ENCODE measurements around the gene MRPL9.
A peak's percentile ranks its signal among the peaks of the same experiment; 100 is the strongest.

Gene MRPL9

DNA sequence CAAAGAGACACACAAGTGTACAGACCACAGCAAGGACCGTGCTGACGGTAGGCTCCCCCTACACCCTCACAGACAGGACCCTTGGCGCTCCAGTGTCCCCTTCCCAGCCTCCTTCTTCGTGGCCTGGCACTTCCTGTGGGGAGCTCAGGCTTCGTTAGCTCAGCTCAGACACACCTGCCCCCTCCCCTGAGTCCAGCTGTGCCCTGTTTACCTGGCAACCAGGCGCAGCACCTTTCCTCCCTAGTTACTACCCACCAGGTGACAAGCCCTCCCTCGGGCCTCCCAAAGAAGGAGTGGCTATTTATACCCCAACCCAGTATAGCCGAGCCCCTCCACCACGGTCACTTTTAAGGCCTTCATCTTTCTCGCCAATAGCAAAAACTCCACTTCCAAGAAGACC lies 51.3 kb downstream of the MRPL9 start:
- TF ChIP-seq RAD21 (IDR thresholded peaks at IDR 0.05; ENCODE audit: low read depth) (no peak), EGR1 (IDR thresholded peaks at IDR 0.05) (no peak), FOXM1 (IDR thresholded peaks at IDR 0.05; ENCODE audit: borderline replicate concordance, low read depth) (no peak), EP300 (IDR thresholded peaks at IDR 0.05; ENCODE audit: borderline replicate concordance) (no peak), CEBPB (IDR thresholded peaks at IDR 0.05) (no peak), TCF12 (IDR thresholded peaks at IDR 0.05; ENCODE audit: low read depth) (no peak)
- TF ChIP-seq, protein P1, sequence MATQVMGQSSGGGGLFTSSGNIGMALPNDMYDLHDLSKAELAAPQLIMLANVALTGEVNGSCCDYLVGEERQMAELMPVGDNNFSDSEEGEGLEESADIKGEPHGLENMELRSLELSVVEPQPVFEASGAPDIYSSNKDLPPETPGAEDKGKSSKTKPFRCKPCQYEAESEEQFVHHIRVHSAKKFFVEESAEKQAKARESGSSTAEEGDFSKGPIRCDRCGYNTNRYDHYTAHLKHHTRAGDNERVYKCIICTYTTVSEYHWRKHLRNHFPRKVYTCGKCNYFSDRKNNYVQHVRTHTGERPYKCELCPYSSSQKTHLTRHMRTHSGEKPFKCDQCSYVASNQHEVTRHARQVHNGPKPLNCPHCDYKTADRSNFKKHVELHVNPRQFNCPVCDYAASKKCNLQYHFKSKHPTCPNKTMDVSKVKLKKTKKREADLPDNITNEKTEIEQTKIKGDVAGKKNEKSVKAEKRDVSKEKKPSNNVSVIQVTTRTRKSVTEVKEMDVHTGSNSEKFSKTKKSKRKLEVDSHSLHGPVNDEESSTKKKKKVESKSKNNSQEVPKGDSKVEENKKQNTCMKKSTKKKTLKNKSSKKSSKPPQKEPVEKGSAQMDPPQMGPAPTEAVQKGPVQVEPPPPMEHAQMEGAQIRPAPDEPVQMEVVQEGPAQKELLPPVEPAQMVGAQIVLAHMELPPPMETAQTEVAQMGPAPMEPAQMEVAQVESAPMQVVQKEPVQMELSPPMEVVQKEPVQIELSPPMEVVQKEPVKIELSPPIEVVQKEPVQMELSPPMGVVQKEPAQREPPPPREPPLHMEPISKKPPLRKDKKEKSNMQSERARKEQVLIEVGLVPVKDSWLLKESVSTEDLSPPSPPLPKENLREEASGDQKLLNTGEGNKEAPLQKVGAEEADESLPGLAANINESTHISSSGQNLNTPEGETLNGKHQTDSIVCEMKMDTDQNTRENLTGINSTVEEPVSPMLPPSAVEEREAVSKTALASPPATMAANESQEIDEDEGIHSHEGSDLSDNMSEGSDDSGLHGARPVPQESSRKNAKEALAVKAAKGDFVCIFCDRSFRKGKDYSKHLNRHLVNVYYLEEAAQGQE (IDR thresholded peaks at IDR 0.05; ENCODE audit: low read depth), result no peak
- TF ChIP-seq, protein P2, sequence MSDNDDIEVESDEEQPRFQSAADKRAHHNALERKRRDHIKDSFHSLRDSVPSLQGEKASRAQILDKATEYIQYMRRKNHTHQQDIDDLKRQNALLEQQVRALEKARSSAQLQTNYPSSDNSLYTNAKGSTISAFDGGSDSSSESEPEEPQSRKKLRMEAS (IDR thresholded peaks at IDR 0.05), result no peak

DNA sequence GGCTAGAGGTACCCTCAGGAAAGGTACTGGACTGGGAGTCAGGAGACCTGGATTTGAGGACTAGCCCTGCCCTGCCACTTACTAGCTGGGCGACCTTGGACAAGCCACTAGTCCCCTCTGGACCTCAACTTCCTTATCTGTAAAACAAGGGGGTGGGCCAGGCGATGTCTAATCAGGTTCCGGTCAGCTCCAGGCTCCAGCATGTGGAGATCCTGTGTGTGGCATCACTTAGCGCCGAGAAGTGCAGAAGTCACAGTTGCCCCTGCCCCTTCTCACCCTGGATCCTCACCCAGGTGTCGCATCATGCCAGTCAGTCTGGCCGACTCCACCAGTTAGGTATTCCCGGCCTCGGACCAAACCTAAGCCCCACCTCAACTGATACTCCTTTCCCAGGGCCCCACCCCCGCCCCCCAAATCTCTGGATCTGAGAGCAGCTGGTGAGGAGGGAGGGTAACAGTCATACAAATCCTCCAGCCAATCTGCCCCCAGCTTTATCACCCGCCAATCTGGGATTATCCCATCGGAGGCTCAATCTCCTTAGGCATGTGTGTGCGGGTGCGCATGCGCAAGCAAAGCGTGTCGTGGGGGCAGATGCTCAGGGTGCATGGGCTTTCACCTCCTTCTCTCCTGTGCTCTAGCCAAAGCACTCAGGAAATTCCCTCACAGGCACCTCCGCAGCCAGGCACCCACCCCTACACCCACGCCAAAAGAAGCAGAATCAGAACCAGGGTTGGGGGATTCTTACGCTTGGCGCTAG lies 52.1 kb downstream of the MRPL9 start:
- no peak for TF ChIP-seq EGR1 (IDR thresholded peaks at IDR 0.05)
- no peak for TF ChIP-seq RAD21 (IDR thresholded peaks at IDR 0.05; ENCODE audit: low read depth)
- TF ChIP-seq, protein P1 (IDR thresholded peaks at IDR 0.05; ENCODE audit: low read depth), result no peak
- TF ChIP-seq TCF12 (IDR thresholded peaks at IDR 0.05; ENCODE audit: low read depth), result no peak
- TF ChIP-seq, protein P2 (IDR thresholded peaks at IDR 0.05), result no peak
- no peak for TF ChIP-seq CEBPB (IDR thresholded peaks at IDR 0.05)
- TF ChIP-seq NFIC (IDR thresholded peaks at IDR 0.05), result no peak
- no peak for TF ChIP-seq TEAD4 (IDR thresholded peaks at IDR 0.05)
- no peak for TF ChIP-seq TAF1 (IDR thresholded peaks at IDR 0.05; ENCODE audit: low read depth)
- TF ChIP-seq EP300 (IDR thresholded peaks at IDR 0.05; ENCODE audit: borderline replicate concordance), result no peak
- TF ChIP-seq YY1 (IDR thresholded peaks at IDR 0.05; ENCODE audit: low read depth), result no peak

DNA sequence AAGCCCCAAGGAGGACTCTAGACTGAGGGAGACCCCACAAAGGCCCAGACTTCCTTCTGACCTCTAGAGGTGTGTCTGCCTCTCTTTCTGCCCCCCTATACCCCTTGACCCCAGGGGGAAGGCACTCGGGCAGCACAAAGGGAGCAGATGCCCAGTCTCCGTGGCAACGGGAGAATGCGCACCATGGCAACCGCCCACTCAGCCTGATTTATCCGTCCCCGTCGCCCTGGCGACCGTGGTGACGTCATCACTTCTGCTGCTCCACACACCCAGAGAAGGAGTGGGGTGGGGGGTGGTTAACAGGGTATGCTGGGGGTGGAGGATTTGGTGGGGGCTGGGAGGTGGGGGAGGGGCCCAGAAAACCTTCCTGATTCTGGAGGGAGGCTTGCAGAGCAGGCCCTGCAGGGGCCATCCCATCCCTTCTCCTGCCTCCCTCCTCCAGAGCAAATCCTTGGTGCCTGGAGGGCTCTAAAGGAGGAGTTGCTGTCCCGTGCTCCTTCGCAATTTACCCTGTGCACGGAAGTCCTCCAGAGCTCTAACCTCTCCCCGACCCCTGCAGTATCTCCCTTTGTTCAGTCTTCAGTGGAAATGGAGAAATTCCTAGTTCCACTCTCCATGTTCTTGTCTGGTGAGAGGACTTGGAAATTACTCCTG lies 53.0 kb downstream of the MRPL9 start:
- TF ChIP-seq CREB1 (IDR thresholded peaks at IDR 0.05; ENCODE audit: low read depth) (0 out of 2 replicates have a peak, but pooled peaks have one; percentile 20), NFIC (IDR thresholded peaks at IDR 0.05) (no peak), EGR1 (IDR thresholded peaks at IDR 0.05) (peak; percentile 90), FOXM1 (IDR thresholded peaks at IDR 0.05; ENCODE audit: borderline replicate concordance, low read depth) (peak; percentile 50; the same call in 1 of the 2 replicates)
- TF ChIP-seq, protein P1 (IDR thresholded peaks at IDR 0.05; ENCODE audit: low read depth), result no peak
